ENCODE data around the gene NTN1. TPM values are rescaled to one million over a fixed set of nuclear protein-coding genes. Genes with fewer than 3 reads are reported as not detected.

NTN1 gene
- total and polyA plus RNA-seq, 12 donors: 0.12 to 0.84 (median 0.28) TPM

GRCh38 chr17:9009096-9009495, 12.2 kb upstream of the NTN1 start:
- Histone ChIP-seq H3K4me3 (no peak overlapping the region), H3K27me3 (peaks cover 18% of the 10 kb centered on the region), H3K9me3 (replicated peaks in 1 of 3) (no peaks in the 10 kb centered on the region), H3K27ac (no peak overlapping the region), H3K4me1 (replicated peaks in 1 of 2) (no peaks in the 10 kb centered on the region), H3K36me3 (replicated peaks in 1 of 2) (no peaks in the 10 kb centered on the region)
- intact Hi-C loops (cut with DNase I): no loop called here
- WGBS, 4 donors: 58 to 80% (median 72%) methylated on average over 4 of the region's 4 CpGs
- TF ChIP-seq POLR2A (IDR thresholded peaks at IDR 0.05): no peak
- no peak for TF ChIP-seq CTCF (IDR thresholded peaks at IDR 0.05)
- no peak for DNase-seq

GRCh38 chr17:9009737-9010136, 11.6 kb upstream of the NTN1 start:
- no peak overlapping the region for H3K4me3 ChIP-seq

GRCh38 chr17:9011001-9011400, 10.3 kb upstream of the NTN1 start:
- H3K4me3 ChIP-seq: no peak overlapping the region
- no peaks in the 10 kb centered on the region for H3K9me3 ChIP-seq (replicated peaks in 1 of 3)
- DNase-seq: no peak
- H3K36me3 ChIP-seq (replicated peaks in 1 of 2): no peaks in the 10 kb centered on the region
- no peaks in the 10 kb centered on the region for H3K4me1 ChIP-seq (replicated peaks in 1 of 2)
- intact Hi-C loops (cut with DNase I): no loop called here
- no peaks in the 10 kb centered on the region for H3K27me3 ChIP-seq
- WGBS, 4 donors: 87 to 91% (median 89%) methylated on average over 5 to 7 of the region's 7 CpGs
- TF ChIP-seq POLR2A (IDR thresholded peaks at IDR 0.05) (no peak), CTCF (IDR thresholded peaks at IDR 0.05) (no peak)
- no peak overlapping the region for H3K27ac ChIP-seq

More at GRCh38 chr17:9009737-9010136, 11.6 kb upstream of the NTN1 start:
- Histone ChIP-seq H3K4me1 (replicated peaks in 1 of 2) (no peaks in the 10 kb centered on the region), H3K27ac (no peak overlapping the region), H3K36me3 (replicated peaks in 1 of 2) (no peaks in the 10 kb centered on the region), H3K9me3 (replicated peaks in 1 of 3) (no peaks in the 10 kb centered on the region), H3K27me3 (peaks cover 12% of the 10 kb centered on the region)
- no peak for DNase-seq
- 50 to 59% (median 57%) methylated on average over 6 of the region's 6 CpGs for WGBS, 4 donors
- intact Hi-C loops (cut with DNase I): no loop called here
- TF ChIP-seq POLR2A (IDR thresholded peaks at IDR 0.05) (no peak), CTCF (IDR thresholded peaks at IDR 0.05) (no peak)

GRCh38 chr17:9016941-9017552, 4.3 kb upstream of the NTN1 start:
- no peak for DNase-seq
- H3K36me3 ChIP-seq (replicated peaks in 1 of 2): no peaks in the 10 kb centered on the region
- H3K4me3 ChIP-seq: no peak overlapping the region
- WGBS, 4 donors: 16 to 25% (median 20%) methylated on average over 3 of the region's 3 CpGs
- H3K4me1 ChIP-seq (replicated peaks in 1 of 2): peaks cover 4 to 10% of the 10 kb centered on the region in 2 donors
- no peak overlapping the region for H3K27ac ChIP-seq
- intact Hi-C loops (cut with DNase I): no loop called here
- no peaks in the 10 kb centered on the region for H3K9me3 ChIP-seq (replicated peaks in 1 of 3)
- TF ChIP-seq CTCF (IDR thresholded peaks at IDR 0.05) (no peak), POLR2A (IDR thresholded peaks at IDR 0.05) (no peak)
- peaks cover 13% of the 10 kb centered on the region for H3K27me3 ChIP-seq

Data from adrenal gland (tissue), 12 donors.